IPS-20b (cell line): ENCODE results near the gene NPC1L1.
"Not testable (repeated sequence)": the region's sequence is repeated elsewhere in the genome, so short reads cannot be mapped to it uniquely, and the experiment has no call there.

Experiments
- H3K27ac ChIP-seq: one replicate; pipeline ENCODE4 v1.5.1; 2013; ENCODE audit warnings: low read length
- H3K27me3 ChIP-seq: 2 replicates; pipeline ENCODE4 v1.6.1; 2013; ENCODE audit warnings: mild to moderate bottlenecking, low read length, inconsistent platforms; ENCODE audit not compliant: insufficient read depth
- H3K36me3 ChIP-seq: 2 replicates; pipeline ENCODE4 v1.6.1; 2013; ENCODE audit warnings: low read depth, mild to moderate bottlenecking, inconsistent platforms, low read length, moderate library complexity; ENCODE audit not compliant: insufficient read depth
- H3K4me1 ChIP-seq: 2 replicates; pipeline ENCODE4 v1.6.1; 2013; ENCODE audit warnings: mild to moderate bottlenecking, control low read depth, inconsistent platforms, low read length, moderate library complexity; ENCODE audit not compliant: insufficient read depth
- H3K4me3 ChIP-seq: 2 replicates; pipeline ENCODE4 v1.5.1; 2013; ENCODE audit warnings: mild to moderate bottlenecking, low read length, inconsistent platforms
- H3K9ac ChIP-seq: 2 replicates; pipeline ENCODE4 v1.6.1; 2013; ENCODE audit warnings: low read depth, mild to moderate bottlenecking, inconsistent platforms, low read length, moderate library complexity
- H3K9me3 ChIP-seq: 2 replicates; pipeline ENCODE4 v1.6.1; 2013; ENCODE audit warnings: mild to moderate bottlenecking, low read depth, low read length, inconsistent platforms; ENCODE audit not compliant: insufficient read depth

Gene NPC1L1

DNA sequence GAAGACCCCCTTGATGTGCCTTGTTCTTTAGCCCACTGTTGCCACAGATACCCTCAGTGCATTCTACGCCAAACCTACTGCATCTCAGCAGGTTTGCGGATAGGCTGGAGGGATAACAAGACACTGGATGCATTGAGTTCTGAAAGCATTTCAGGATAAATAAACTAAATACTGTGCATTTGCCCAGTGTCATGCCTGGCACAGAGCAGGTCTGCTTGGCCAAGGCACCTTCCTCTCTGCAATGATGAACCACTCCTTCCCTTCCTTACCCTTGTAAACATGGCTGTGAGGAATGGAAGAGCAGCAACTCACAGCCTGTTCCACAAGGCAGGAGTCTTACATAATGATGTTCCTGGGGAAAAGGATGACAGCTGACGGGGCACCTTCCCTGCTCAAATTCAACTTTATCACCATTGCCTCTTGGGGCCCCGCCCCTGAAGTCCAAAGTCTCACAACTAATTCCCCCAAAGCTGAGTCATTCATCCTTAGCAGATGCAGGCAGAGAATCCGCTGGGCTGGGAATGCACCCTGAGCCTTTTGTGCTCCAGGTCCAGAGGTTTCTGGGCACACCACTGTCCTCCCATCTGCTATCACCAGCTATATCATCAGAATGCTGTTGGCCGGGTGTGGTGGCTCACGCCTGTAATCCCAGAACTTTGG is 21.0 kb upstream of the NPC1L1 start:
- H3K9me3 ChIP-seq: no peaks in the 10 kb centered on the region
- H3K4me3 ChIP-seq: no peak overlapping the region
- H3K9ac ChIP-seq: no peak overlapping the region
- no peak overlapping the region for H3K27ac ChIP-seq
- no peaks in the 10 kb centered on the region for H3K4me1 ChIP-seq
- no peaks in the 10 kb centered on the region for H3K27me3 ChIP-seq
- peaks cover 29% of the 10 kb centered on the region for H3K36me3 ChIP-seq

DNA sequence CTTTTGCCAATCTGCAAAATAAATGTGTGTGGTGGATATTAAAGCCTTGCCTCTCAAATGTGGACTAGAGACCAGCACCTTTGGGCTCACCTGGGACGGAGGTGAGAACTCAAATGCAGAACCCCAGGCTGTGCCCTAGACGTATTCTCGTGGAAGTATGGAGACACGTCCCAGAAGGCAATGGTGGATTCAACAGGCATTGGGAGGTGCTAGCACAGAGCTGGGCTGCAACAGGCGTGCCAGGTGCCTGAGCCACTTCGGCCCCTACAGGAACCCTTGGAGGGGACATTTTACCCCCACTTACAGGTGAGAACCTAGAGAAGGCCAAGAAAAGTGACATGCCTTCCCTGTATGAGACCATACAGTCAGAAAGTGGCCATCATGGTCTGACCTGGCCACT is 20.4 kb upstream of the NPC1L1 start:
- Histone ChIP-seq H3K36me3 (peaks cover 23% of the 10 kb centered on the region), H3K27ac (no peak overlapping the region), H3K4me3 (no peak overlapping the region), H3K9me3 (no peaks in the 10 kb centered on the region), H3K9ac (no peak overlapping the region), H3K4me1 (no peaks in the 10 kb centered on the region), H3K27me3 (no peaks in the 10 kb centered on the region)

DNA sequence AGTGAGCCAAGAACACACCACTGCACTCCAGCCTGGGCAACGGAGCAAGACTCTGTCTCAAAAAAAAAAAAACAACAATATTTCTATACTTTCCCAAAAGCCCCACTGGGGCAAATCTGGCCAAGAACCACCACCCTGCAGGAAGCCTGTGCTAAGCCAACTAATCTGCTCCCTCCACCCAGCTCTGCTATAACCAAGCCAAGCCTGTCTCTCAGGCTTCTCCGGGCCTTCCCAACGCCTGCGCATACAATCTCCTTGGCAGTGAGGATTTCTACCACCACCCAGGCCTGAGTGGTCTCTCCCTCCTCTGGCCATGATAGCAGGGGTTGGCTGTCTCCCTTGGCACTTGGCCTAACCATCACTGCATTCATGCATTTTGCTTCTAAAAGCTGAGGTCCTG is 18.4 kb upstream of the NPC1L1 start:
- no peak overlapping the region for H3K9ac ChIP-seq
- H3K27ac ChIP-seq: no peak overlapping the region
- no peaks in the 10 kb centered on the region for H3K4me1 ChIP-seq
- H3K4me3 ChIP-seq: no peak overlapping the region
- H3K36me3 ChIP-seq: peaks cover 7% of the 10 kb centered on the region
- no peaks in the 10 kb centered on the region for H3K9me3 ChIP-seq
- H3K27me3 ChIP-seq: no peaks in the 10 kb centered on the region

DNA sequence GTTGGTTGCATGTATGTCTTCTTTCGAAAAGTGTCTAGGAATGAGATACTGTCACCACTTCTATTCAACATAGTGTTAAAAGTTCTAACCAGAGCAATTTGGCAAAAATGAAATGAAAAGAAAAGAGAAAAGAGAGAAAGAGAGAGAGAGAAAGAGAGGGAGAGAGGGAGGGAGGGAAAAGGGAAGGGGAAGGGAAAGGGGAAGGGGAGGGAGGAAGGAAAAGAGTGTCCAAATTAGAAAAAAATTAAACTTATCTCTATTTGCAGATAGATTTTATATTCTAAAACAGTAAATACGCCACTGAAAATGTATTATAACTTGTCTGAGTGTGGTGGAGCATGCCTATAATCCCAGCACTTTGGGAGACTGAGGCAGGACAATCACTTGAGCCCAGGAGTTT is 16.4 kb upstream of the NPC1L1 start:
- Histone ChIP-seq H3K27ac (no peak overlapping the region), H3K9me3 (no peaks in the 10 kb centered on the region), H3K27me3 (no peaks in the 10 kb centered on the region), H3K4me1 (no peaks in the 10 kb centered on the region), H3K9ac (no peak overlapping the region), H3K4me3 (no peak overlapping the region), H3K36me3 (no peaks in the 10 kb centered on the region)

DNA sequence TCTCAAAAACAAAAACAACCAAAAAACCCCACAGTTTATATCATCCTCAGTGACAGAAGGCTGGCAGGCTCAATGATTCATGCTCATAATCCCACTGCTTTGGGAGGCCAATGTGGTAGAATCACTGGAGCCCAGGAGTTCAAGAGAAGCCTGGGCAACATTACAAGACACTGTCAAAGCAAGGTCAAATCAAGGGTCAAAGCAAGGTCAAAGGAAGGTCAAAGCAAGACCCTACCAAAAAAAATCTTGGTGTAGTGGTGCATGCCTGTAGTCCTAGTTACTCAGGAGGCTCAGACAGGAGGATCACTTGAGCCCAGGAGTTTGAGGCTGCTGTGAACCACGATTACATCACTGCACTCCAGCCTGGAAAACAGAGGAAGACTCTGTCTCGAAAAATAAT is 14.2 kb upstream of the NPC1L1 start:
- no peaks in the 10 kb centered on the region for H3K4me1 ChIP-seq

DNA sequence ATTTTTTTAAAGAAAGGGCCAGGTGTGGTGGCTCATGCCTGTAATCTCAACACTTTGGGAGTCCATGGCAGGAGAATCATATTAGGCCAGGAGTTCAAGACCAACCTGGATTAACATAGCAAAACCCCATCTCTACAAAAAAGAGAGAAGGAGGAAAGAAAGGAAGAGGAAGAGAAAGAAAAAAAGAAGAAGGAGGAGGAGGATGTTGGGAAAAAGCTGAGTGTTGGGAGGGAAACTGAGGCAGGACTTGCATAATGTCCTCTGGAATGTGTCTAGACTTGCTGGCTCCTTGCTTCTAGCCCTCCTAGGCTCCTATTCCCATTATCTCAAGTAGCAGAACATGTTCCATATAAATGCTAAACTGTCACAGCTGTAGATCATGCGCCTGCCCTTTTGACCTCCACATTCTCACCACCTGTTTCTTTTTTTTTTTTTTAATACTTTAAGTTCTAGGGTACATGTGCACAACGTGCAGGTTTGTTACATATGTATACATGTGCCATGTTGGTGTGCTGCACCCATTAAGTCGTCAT is 11.4 kb upstream of the NPC1L1 start:
- not testable (repeated sequence) for H3K9ac ChIP-seq

More for the DNA sequence above, 14.2 kb upstream of the NPC1L1 start:
- Histone ChIP-seq H3K27ac (no peak overlapping the region), H3K4me3 (no peak overlapping the region), H3K9me3 (no peaks in the 10 kb centered on the region), H3K36me3 (no peaks in the 10 kb centered on the region), H3K27me3 (no peaks in the 10 kb centered on the region), H3K9ac (no peak overlapping the region)

DNA sequence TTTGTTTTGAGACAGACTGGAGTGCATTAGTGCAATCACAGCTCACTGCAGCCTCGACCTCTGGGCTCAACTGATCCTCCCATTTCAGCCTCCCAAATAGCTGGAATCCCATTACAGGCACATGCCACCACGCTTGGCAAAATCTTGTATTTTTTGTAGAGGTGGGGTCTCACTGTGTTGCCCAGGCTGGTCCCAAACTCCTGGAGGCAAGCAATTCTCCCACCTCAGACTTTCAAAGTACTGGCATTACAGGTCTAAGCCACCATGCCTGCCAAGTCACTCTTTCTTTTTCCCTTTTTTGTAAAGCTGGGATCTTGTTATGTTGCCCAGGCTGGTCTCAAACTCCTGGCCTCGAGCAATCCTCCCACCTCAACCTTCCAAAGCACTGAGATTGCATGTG is 8.3 kb upstream of the NPC1L1 start:
- H3K9ac ChIP-seq: no peak overlapping the region
- no peaks in the 10 kb centered on the region for H3K9me3 ChIP-seq
- H3K4me1 ChIP-seq: no peaks in the 10 kb centered on the region
- no peaks in the 10 kb centered on the region for H3K36me3 ChIP-seq
- H3K27ac ChIP-seq: no peak overlapping the region
- no peaks in the 10 kb centered on the region for H3K27me3 ChIP-seq
- H3K4me3 ChIP-seq: no peak overlapping the region

More for the DNA sequence above, 11.4 kb upstream of the NPC1L1 start:
- not testable (repeated sequence) for H3K27me3 ChIP-seq, H3K4me3 ChIP-seq, H3K4me1 ChIP-seq, H3K27ac ChIP-seq, H3K36me3 ChIP-seq, H3K9me3 ChIP-seq

DNA sequence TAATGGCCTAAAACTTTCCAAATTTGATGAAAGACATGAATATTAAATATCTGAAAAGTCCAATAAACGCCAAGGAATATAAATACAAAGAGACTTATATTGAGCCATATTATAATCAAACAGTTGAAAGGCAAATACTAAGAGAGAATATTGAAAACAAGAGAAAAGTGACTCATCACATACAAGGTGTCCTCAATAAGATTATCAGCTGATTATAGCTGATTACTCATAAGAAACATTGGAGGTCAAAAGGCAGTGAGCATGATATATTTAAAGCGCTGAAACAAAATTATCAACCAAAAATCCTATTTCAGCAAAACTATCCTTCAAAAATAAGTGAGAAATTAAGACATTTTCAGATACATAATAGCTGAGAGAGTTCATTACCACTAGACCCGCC is 7.8 kb upstream of the NPC1L1 start:
- Histone ChIP-seq H3K36me3 (no peaks in the 10 kb centered on the region), H3K27ac (no peak overlapping the region), H3K4me1 (no peaks in the 10 kb centered on the region), H3K9me3 (no peaks in the 10 kb centered on the region), H3K27me3 (no peaks in the 10 kb centered on the region), H3K9ac (no peak overlapping the region), H3K4me3 (no peak overlapping the region)

DNA sequence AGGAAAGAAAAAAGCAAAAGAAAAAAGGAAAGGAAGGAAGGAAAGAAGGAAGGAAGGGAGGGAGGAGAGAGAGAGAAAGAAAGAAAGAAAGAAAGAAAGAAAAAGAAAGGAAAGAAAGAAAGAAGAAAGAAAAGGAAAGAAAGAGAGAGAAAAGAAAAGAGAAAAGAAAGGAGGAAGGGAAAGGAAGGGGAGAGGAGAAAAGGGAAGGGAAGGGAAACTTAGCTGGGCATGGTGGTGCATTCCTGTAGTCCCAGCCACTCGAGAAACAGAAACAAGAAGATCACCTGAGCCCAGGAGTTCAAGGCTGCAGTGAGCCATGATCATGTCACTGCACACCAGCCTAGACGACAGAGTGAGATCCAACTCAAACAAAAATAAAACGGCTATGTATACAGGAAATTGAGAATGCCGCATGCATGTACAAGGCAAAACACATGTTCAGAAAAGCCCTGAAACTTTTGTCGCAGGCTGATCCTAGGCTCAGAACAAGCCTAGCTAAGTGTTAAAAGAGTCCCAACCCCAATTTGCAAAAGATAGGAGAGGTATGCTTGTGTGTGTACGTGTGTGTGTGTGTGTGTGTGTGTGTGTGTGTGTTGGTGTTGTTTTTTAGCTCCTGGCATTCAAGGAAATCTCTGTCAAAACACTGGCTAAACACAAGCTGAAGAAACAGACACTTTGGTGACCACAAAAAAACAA is 6.6 kb upstream of the NPC1L1 start:
- Histone ChIP-seq H3K9ac (no peak overlapping the region), H3K4me3 (no peak overlapping the region), H3K27ac (no peak overlapping the region), H3K9me3 (no peaks in the 10 kb centered on the region), H3K27me3 (no peaks in the 10 kb centered on the region), H3K36me3 (no peaks in the 10 kb centered on the region), H3K4me1 (no peaks in the 10 kb centered on the region)

DNA sequence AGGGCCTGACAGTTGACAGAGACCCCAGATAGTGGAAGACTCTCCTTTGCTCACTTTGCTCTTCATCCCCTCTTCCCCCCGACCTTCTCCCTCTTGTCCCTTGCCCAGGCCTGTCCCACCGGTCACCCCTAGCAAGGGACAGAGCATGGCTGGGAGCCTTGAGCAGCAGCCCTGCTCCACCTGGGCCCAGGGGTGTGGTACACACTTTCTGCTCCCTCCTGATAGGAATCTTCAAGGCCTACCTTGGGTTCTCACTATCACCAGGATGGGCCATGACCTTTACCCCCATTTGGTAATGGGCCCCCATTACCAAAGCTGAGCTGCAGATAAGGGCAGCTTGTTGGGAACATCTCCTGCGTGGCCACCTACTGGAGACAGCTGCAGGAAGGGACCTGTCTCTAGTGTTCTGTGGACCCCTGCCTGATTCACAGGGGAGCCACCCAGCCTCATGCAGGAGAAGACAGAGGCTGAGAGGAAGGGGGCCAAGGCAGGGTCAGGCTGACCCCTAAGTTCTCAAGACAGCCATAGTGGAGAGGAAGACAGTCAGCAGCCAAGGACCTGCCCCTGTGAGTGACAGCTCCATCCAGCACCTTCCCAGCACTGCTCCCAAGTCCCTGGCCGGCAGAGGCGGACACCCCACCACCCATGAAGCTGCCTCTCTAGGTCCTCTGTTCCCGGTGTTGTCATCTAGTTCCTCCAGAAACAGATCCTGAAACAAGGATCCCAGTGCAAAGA is 913 bp upstream of the NPC1L1 start:
- H3K27ac ChIP-seq: no peak overlapping the region
- no peaks in the 10 kb centered on the region for H3K36me3 ChIP-seq
- no peak overlapping the region for H3K9ac ChIP-seq
- no peaks in the 10 kb centered on the region for H3K4me1 ChIP-seq
- no peaks in the 10 kb centered on the region for H3K9me3 ChIP-seq
- H3K27me3 ChIP-seq: no peaks in the 10 kb centered on the region
- H3K4me3 ChIP-seq: no peak overlapping the region

DNA sequence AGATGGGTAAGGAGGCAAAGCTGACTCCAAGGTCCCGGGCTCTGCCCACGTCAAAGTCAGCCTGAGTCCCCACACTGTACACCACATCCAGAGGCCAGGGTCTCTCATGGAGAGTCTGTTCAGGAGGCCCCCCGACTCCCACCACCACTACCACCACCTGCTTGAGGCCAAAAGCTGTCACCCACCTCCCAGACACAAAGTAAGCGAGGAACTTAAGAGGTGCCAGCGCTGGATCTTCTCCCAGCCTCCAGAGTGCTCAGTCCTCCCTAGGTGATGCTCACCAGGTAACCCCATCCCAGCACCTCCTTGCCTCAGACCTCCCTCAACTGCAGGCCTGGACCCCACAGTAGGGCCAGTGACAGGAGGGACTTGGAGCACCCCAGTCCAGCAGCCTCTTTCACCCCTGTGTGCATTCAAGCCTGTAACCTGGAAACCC is 520 bp downstream of the NPC1L1 start:
- H3K9ac ChIP-seq: no peak overlapping the region
- no peaks in the 10 kb centered on the region for H3K9me3 ChIP-seq
- no peak overlapping the region for H3K27ac ChIP-seq
- H3K36me3 ChIP-seq: no peaks in the 10 kb centered on the region
- H3K4me1 ChIP-seq: no peaks in the 10 kb centered on the region
- H3K4me3 ChIP-seq: no peak overlapping the region
- no peaks in the 10 kb centered on the region for H3K27me3 ChIP-seq
